ENCODE measurements around the gene PFDN1.

DNA sequence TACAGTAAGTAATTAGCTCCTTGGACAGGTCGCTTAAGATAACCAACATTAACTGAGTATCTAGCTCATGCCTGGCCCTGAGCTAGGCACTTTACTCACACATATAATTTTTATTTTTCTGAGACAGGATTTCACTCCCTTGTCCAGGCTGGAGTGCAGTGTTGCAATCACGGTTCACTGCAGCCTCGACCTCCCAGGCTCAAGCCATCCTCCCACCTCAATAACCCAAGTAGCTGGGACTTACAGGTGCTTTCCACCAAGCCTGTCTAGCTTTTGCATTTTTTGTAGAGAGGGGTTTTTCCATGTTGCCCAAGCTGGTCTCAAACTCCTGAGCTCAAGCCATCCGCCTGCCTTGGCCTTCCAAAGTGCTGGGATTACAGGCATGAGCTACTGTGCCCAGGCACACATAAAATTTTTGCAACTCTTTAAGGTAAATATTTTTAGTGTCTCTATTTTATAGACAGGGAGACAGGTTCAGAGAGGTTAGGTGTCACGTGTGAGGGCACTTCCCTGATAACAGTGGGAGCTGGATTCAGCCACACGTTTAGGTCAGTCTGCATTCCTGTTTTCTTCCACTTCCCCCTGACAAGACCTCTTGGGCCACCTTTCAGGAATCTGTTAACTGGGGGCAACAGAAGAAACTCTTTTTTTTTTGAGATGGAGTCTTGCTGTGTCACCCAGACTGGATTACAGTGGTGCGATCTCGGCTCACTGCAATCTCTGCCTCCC lies 25.3 kb upstream of the PFDN1 start:
- TF ChIP-seq, protein P1, sequence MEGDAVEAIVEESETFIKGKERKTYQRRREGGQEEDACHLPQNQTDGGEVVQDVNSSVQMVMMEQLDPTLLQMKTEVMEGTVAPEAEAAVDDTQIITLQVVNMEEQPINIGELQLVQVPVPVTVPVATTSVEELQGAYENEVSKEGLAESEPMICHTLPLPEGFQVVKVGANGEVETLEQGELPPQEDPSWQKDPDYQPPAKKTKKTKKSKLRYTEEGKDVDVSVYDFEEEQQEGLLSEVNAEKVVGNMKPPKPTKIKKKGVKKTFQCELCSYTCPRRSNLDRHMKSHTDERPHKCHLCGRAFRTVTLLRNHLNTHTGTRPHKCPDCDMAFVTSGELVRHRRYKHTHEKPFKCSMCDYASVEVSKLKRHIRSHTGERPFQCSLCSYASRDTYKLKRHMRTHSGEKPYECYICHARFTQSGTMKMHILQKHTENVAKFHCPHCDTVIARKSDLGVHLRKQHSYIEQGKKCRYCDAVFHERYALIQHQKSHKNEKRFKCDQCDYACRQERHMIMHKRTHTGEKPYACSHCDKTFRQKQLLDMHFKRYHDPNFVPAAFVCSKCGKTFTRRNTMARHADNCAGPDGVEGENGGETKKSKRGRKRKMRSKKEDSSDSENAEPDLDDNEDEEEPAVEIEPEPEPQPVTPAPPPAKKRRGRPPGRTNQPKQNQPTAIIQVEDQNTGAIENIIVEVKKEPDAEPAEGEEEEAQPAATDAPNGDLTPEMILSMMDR (conservative IDR thresholded peaks at IDR 0.05; ENCODE audit: low read depth, low read length): no peak
- no peak for TF ChIP-seq EZH2phosphoT487 (IDR thresholded peaks at IDR 0.05; ENCODE audit: borderline replicate concordance, low read length)
